ENCODE data around the gene ATP11B.

DNA sequence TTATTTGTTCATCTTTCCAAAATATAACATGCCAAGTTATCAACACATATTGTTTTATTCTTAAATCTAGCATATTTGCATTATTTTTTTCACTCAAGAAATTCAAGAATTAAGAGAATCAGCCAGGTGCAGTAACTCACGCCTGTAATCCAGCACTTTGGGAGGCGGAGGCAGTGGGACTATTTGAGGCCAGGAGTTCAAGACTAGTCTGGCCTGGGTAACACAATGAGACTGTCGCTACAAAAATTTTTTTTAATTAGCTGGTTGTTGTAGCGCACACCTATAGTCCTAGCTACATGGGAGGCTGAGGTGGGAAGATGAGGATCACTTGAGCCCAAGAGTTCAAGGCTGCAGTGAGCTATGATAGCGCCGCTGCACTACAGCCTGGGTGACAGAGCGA, 176.5 kb downstream of the ATP11B start:
- no peak for TF ChIP-seq CTBP1 (IDR thresholded peaks at IDR 0.05; ENCODE audit: borderline replicate concordance)
- TF ChIP-seq SP1 (IDR thresholded peaks at IDR 0.05), result no peak
- no peak for TF ChIP-seq NFRKB (IDR thresholded peaks at IDR 0.05)
- no peak for TF ChIP-seq SUZ12 (IDR thresholded peaks at IDR 0.05)
- no peak for TF ChIP-seq TARDBP (IDR thresholded peaks at IDR 0.05)
- no peak for TF ChIP-seq ZNF384 (IDR thresholded peaks at IDR 0.05)

Data from HEK293T (cell line).